Glutamatergic neuron (in vitro differentiated cells): ENCODE data around the gene RAB8A. TPM values are rescaled to one million over a fixed set of nuclear protein-coding genes. Genes with fewer than 3 reads are reported as not detected.
"Not testable (repeated sequence)": the region's sequence is repeated elsewhere in the genome, so short reads cannot be mapped to it uniquely, and the experiment has no call there.

ENCODE experiments used
- DNase-seq: peaks from one replicate; pipeline ENCODE4 v3.0.0; 2022
- H3K27ac Mint-ChIP-seq: one replicate; pipeline ENCODE4 v1.8.0; 2020; ENCODE audit warnings: mild to moderate bottlenecking, mixed read lengths, inconsistent platforms; ENCODE audit not compliant: unreplicated experiment
- H3K27me3 Mint-ChIP-seq: one replicate; pipeline ENCODE4 v1.8.0; 2020; ENCODE audit warnings: mild to moderate bottlenecking, moderate library complexity, mixed read lengths, inconsistent platforms; ENCODE audit not compliant: unreplicated experiment
- H3K36me3 Mint-ChIP-seq: one replicate; pipeline ENCODE4 v1.8.0; 2020; ENCODE audit warnings: mild to moderate bottlenecking, mixed read lengths, inconsistent platforms; ENCODE audit not compliant: unreplicated experiment
- H3K4me1 Mint-ChIP-seq: one replicate; pipeline ENCODE4 v1.8.0; 2020; ENCODE audit warnings: mild to moderate bottlenecking, low read depth, mixed read lengths, inconsistent platforms; ENCODE audit not compliant: unreplicated experiment
- H3K4me3 Mint-ChIP-seq: one replicate; pipeline ENCODE4 v1.8.0; 2020; ENCODE audit warnings: mild to moderate bottlenecking, mixed read lengths, inconsistent platforms; ENCODE audit not compliant: unreplicated experiment
- H3K9me3 Mint-ChIP-seq: one replicate; pipeline ENCODE4 v1.8.0; 2020; ENCODE audit warnings: mild to moderate bottlenecking, moderate library complexity, mixed read lengths, inconsistent platforms; ENCODE audit not compliant: unreplicated experiment
- total RNA-seq: library from RNA; stranded (reverse); fragmentation: NEBNext Ultra II Directional; extraction: Animal tissue kit (Norgen Biotek cat#: 25700); gene quantifications from one replicate; pipeline ENCODE4 v1.2.1, GENCODE V29; 2021; ENCODE audit not compliant: unreplicated experiment
- TF ChIP-seq, protein P1 (sequence below): fragments of 200-600 bp; sonication (generic); IDR thresholded peaks from one replicate; pipeline ENCODE4 v1.5.0; 2021; ENCODE audit not compliant: partially characterized antibody, unreplicated experiment

The RAB8A gene
- total RNA-seq, 1 donor from 2014 or later: 58.9 TPM

DNA sequence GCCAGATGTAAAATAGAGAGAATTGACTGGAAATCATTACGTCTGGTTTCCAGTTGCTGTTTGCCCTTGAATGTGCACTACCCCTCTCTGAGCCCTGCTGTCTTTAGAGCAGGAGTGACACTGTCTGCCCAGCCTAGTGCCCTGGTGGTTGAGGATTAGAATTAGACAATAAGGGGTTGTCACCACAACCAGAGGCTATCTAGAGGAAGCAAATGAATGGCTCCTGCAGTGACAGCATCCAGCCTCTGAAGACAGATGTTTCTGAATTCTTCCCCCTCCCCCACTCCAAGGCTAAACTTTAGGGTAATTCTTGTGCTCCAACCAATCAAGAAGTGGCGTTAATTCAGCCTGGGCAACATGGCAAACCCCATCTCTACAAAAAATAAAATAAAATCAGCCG lies 2.0 kb downstream of the RAB8A start:
- no peaks in the 10 kb centered on the region for H3K27me3 Mint-ChIP-seq
- DNase-seq: no peak
- TF ChIP-seq, protein P1, sequence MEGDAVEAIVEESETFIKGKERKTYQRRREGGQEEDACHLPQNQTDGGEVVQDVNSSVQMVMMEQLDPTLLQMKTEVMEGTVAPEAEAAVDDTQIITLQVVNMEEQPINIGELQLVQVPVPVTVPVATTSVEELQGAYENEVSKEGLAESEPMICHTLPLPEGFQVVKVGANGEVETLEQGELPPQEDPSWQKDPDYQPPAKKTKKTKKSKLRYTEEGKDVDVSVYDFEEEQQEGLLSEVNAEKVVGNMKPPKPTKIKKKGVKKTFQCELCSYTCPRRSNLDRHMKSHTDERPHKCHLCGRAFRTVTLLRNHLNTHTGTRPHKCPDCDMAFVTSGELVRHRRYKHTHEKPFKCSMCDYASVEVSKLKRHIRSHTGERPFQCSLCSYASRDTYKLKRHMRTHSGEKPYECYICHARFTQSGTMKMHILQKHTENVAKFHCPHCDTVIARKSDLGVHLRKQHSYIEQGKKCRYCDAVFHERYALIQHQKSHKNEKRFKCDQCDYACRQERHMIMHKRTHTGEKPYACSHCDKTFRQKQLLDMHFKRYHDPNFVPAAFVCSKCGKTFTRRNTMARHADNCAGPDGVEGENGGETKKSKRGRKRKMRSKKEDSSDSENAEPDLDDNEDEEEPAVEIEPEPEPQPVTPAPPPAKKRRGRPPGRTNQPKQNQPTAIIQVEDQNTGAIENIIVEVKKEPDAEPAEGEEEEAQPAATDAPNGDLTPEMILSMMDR: no peak
- H3K9me3 Mint-ChIP-seq: peaks cover 5% of the 10 kb centered on the region
- H3K4me1 Mint-ChIP-seq: no peaks in the 10 kb centered on the region
- no peak overlapping the region for H3K27ac Mint-ChIP-seq
- H3K36me3 Mint-ChIP-seq: no peaks in the 10 kb centered on the region
- H3K4me3 Mint-ChIP-seq: no peak overlapping the region

DNA sequence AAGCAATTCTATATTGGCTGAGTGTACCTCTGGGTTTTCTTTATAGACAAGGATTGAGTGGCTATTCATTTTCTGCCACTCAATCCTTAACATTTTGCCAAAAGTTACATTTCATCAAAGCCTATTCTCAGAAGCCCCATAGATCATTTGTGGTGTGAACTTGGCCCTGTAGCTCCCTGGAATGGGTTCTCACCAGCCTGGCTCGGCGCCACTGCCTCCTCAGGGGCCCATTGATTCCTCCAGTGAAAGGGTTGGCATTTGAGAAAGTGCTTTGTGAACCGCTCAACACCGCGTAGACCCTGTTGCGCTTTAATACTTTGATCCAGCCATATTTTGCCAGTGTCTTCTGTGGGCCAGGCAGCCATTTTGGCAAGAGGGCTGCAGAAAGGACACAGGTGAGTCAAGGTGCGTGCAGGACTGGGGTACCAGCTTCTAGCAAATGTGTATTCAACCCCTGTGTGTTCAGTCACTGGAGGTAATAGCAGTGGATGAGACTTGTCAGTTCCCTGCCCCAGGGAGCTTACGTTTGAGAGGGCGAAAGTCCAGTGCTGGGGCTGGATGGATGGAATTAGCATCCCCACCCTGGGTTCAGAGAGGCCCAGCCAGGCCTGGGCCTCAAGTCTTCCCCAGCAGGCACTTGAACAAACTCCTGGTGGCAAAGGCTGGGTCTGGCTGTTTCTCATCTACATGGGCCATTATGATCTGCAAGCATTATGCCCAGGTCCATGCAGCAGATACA lies 3.8 kb downstream of the RAB8A start:
- no peaks in the 10 kb centered on the region for H3K4me1 Mint-ChIP-seq
- H3K9me3 Mint-ChIP-seq: peaks cover 1% of the 10 kb centered on the region
- no peak overlapping the region for H3K27ac Mint-ChIP-seq
- no peak overlapping the region for H3K4me3 Mint-ChIP-seq
- TF ChIP-seq, protein P1: no peak
- no peaks in the 10 kb centered on the region for H3K27me3 Mint-ChIP-seq
- no peak for DNase-seq
- H3K36me3 Mint-ChIP-seq: no peaks in the 10 kb centered on the region

DNA sequence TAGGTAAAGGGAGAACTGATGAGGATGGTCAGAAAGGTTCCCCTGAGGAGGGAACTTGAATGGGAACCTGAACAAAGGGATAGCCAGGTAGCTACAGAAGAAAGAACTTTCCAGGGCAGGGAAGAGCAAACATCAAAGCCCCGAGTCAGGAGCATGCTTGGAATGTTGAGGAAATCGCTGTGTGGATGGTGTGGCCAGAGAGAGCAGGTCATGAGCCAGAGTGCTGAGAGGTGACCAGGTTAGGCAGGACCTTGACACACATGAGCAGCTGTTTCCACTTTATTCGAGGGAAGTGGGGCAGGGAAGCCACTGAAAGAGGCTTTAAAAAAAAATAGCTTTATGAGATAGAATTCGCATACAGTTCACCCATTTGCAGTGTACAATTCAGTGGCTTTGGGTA lies 4.4 kb downstream of the RAB8A start:
- H3K4me1 Mint-ChIP-seq: no peaks in the 10 kb centered on the region

DNA sequence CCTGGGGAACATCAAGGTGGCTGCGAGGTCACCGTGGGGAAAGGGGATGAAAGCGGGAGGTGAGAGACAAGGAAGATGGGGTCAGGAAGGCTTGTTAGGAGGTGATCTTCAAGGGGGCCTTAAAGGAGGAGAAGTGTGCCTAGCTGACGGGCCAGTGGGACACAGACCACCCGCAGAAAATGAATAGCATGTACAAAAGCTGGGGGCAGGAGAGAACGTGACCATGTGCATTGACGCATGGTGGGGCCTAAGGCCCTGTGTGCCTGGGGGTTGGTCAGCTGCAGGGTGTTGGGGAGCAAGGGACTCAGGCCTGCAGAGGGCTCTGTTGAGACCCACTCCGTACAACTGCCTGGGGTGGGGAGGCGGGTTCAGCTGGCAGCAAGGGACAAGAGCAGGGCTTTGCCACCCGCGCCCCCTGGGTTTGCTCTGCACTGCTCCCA lies 5.9 kb downstream of the RAB8A start:
- no peak for DNase-seq
- TF ChIP-seq, protein P1: no peak
- peaks cover 3% of the 10 kb centered on the region for H3K9me3 Mint-ChIP-seq
- H3K27ac Mint-ChIP-seq: peak overlapping the region; percentile 12
- H3K4me1 Mint-ChIP-seq: no peaks in the 10 kb centered on the region
- H3K36me3 Mint-ChIP-seq: no peaks in the 10 kb centered on the region
- no peak overlapping the region for H3K4me3 Mint-ChIP-seq
- H3K27me3 Mint-ChIP-seq: no peaks in the 10 kb centered on the region

More for the DNA sequence above, 4.4 kb downstream of the RAB8A start:
- DNase-seq: no peak
- TF ChIP-seq, protein P1: no peak
- H3K36me3 Mint-ChIP-seq: no peaks in the 10 kb centered on the region
- H3K9me3 Mint-ChIP-seq: peaks cover 1% of the 10 kb centered on the region
- H3K27me3 Mint-ChIP-seq: no peaks in the 10 kb centered on the region
- H3K27ac Mint-ChIP-seq: no peak overlapping the region
- H3K4me3 Mint-ChIP-seq: no peak overlapping the region

DNA sequence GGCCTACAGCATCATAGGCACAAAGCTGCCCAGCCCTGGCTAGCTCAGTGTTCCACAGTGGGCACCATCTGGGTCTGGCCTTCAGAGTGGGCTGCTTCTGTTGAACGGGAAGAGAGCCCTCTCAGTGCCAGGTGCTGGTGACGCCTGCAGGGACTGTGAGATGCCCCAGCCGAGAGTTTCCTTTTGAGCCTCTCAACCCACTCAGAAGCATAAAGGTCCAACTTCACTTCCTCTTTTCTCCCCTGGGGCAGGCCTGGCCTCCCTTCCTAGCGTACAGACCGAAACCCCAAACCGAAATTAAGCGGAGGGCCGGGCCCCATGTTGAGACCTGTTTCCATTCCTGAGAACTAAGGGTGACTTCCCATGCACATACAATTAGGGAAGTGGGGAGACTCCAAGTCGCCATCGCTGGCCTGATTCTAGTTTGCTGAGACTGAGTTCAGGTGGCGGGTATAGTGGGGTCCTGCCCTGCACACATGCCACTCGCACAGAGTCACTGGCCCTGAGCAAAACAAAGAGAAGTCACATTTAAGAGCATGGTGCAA lies 6.9 kb downstream of the RAB8A start:
- Mint-ChIP-seq H3K27me3 (no peaks in the 10 kb centered on the region), H3K27ac (no peak overlapping the region)

DNA sequence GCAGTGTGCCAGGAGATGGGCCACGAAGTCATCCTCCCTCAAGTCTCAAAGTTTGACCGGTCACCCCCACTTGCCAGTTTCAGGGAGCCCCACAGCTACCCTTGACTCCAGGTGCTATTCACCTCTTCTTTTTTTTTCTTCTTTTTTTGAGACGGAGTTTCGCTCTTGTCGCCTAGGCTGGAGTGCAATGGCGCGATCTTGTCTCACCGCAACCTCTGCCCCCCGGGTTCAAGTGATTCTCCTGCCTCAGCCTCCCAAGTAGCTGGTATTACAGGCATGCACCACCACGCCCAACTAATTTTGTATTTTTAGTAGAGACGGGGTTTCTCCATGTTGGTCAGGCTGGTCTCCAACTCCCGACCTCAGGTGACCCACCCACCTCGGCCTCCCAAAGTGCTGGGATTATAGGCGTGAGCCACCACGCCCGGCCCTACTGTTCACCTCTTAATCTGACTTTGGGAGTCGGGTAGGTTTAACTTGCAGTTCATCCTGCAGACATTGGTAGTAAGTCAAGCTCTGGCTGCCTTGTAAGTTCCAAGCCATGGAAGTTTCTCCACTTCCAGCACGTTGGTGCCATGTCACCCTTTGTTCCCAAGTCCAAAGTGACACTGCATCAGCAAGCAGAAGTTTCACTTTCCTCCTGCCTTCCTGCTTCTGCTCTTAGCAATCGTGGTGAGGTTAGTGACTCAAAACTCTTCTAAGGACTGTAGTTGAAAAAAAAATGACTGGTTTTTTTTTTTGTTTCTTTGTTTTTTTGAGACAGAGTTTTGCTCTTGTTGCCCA lies 7.6 kb downstream of the RAB8A start:
- H3K27me3 Mint-ChIP-seq, H3K4me1 Mint-ChIP-seq, H3K4me3 Mint-ChIP-seq: not testable (repeated sequence)

More for the DNA sequence above, 6.9 kb downstream of the RAB8A start:
- DNase-seq: no peak
- Mint-ChIP-seq H3K9me3 (peaks cover 3% of the 10 kb centered on the region), H3K36me3 (no peaks in the 10 kb centered on the region), H3K4me1 (no peaks in the 10 kb centered on the region), H3K4me3 (no peak overlapping the region)
- TF ChIP-seq, protein P1: no peak

More for the DNA sequence above, 7.6 kb downstream of the RAB8A start:
- not testable (repeated sequence) for DNase-seq, H3K36me3 Mint-ChIP-seq, H3K27ac Mint-ChIP-seq, H3K9me3 Mint-ChIP-seq
